Cardiac septum (tissue), 1 donor: Measurements from ENCODE around the gene LMNB1. TPM values are rescaled to one million over a fixed set of nuclear protein-coding genes. Genes with fewer than 3 reads are reported as not detected.
"Not testable (repeated sequence)": the region's sequence is repeated elsewhere in the genome, so short reads cannot be mapped to it uniquely, and the experiment has no call there.

Experiments
- DNase-seq: peaks from one replicate; pipeline ENCODE4 v3.0.0-alpha.2; 2020; ENCODE audit warnings: low spot score
- intact Hi-C: fragments of 100-400 bp; cut with DNase I; formaldehyde crosslinking; loops from one replicate; pipeline ENCODE4 v1.14.0; 2022
- total RNA-seq: library from RNA; stranded (reverse); fragmentation: NEBNext Ultra II Directional; extraction: Animal tissue kit (Norgen Biotek cat#: 25700); gene quantifications from one replicate; pipeline ENCODE4 v1.2.1, GENCODE V29; 2021
- donor health status: DM: no; HTN: no; CAD: no.

LMNB1 gene
- total RNA-seq, 1 donor from 2014 or later, result 3.0 TPM

DNA sequence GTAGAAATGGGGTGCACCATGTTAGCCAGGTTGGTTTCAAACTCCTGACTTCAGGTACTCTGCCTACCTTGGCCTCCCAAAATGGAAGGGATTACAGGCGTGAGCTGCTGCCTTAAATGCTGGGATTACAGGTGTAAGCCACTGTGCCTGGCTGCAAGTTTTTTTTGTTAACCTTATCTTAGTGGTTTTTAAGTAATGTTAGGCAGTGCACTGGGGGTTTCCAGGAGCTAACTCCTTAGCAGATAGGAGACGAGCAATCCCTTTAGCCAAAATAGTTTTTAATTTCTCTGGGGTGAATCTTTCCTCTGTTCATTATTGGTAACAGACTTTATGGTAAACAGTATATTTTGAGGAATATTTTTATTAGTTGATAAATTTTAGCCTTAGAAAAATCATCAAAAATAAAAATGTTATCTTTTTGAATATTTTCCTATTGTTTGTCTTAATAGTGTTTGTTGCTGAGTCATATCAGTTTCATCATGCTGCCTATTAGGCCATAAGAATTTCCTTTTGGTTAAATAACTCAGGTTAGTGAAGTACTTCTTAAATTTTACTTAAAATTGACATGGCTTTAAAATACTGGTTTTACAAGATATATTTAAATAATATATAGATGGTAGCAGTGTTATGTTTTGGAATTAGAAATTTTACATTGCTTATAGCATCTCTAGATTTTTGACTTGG lies 37.9 kb downstream of the LMNB1 start:
- intact Hi-C loops, result no loop called here
- no peak for DNase-seq

DNA sequence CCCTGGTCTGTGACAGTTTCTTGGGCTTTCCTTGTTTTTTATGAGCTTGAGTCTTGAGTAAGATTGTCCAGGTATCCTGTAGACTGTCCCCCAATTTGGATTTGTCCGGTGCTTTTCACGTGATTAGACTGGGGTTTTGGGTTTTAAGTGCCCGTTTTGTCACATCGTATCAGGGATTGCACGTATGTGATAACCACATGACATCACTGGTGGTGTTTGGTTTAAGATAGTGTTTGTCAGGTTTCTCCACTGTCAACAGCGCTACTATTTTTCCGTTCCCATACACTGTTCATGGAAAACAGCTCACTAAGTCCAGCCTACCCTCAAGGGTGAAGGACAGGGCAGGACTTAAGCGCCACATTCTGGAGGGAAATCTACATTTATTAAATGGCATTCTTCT lies 39.7 kb downstream of the LMNB1 start:
- DNase-seq, result no peak
- intact Hi-C loops, result no loop called here

DNA sequence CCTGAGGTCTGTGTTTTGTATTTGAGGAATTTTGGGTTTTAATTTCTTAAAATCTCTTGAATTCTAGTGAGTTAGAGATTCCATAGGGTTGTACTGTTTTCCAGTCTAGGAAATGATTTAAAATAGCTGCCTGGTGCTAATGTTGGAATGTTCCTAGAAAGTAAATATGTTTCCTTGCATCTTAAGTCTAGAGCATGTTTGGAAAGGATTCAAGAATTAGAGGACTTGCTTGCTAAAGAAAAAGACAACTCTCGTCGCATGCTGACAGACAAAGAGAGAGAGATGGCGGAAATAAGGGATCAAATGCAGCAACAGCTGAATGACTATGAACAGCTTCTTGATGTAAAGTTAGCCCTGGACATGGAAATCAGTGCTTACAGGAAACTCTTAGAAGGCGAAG lies 41.8 kb downstream of the LMNB1 start:
- intact Hi-C loops, result no loop called here
- DNase-seq, result no peak

DNA sequence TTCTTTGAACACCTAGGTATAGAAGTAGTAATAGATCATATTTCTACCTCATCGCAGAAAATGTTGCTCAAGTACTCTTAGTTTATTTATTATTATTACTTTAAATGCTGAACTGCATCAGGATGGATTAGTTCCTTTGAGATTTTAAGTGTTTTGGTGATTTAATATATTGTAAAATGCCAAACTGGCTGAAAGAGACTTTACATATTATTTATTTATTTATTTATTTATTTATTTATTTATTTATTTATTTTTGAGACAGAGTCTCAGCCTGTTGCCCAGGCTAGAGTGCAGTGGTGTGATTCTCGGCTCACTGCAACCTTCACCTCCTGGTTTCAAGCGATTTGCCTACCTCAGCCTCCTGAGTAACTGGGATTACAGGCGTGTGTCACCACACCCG lies 42.3 kb downstream of the LMNB1 start:
- intact Hi-C loops, result no loop called here

DNA sequence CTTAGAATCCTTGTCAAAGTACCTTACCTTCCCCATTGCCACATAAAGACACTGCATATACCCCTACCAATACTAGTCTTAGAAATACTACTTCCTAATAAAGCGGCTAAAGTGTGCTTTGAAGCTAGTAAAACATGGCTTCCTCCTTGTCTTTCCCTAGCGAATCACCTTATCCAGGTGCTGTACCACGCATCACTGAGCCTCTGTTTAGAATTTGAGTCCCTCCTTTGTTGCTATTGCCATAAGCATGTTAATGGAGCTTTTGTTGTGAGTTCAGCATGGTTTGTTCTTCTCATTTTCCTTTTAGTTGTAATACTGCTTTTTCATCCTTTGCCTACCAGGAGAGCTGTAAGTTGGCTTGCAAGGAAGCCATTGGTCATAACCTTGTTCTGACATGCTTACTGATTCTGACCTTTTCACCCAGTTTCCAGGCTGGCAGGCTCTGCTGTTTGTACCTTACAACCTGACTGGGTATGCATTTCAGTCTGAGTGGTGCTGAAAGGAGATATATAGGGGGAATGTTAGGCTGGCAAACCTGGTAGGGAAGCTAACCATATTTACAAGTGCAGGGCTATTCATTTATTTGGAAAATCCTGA lies 49.8 kb downstream of the LMNB1 start:
- intact Hi-C loops, result no loop called here
- DNase-seq, result no peak

More for the DNA sequence above, 42.3 kb downstream of the LMNB1 start:
- no peak for DNase-seq

DNA sequence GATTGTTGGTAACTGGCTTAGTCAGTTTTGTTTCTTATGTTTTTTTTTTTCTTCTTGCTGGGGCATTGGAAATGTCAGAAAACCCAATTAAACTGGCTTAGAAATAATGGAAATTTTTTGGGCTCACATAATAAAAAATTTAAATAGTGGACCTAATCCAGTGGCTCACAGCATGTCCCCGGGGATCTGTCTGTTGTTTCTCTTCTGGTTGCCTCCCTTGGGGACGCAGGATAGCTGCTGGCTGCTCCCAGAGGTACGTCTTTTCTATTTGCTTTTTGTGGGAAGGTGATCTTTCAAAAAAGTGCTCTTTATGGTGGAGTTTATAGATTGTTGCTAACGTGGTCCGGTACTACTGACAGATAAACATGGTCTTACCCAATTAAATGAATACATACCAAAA lies 52.2 kb downstream of the LMNB1 start:
- intact Hi-C loops, result no loop called here
- no peak for DNase-seq

DNA sequence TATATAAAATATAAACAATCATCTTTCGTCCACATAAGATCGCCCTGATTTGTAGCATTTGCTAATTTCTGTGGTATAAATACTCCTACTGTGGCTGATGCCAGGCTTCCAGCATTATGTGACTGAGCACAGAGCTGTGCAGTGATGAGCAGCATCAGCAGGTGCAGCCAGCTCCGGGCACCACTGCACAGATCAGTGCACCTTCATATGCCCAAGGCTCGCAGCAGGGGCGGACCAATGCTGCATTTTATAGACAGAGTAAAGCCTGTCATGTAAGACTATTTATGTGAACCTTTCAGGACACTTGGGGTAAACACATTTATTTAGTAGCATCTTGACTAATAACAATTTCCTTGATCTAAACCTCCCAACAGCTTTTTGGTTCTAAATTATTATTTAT lies 53.1 kb downstream of the LMNB1 start:
- intact Hi-C loops, result no loop called here
- no peak for DNase-seq

DNA sequence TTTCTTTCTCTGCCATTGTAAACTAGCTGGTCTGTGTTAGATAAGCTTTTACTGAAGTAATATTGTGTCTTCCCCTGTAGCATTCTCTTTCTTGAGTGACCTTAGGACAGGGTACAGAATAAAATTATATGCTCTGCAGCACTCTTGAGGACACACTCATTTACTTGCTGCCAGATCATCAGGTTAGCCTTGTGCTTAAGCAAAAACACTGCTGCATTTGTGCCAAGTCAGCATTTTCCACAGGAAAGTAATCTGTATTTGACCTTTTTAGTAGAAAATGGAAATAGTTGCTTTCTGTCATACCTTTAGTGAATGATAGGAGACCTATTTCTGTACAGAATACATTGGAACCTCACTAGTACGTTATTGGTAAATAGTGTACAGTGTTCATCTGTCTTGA lies 54.2 kb downstream of the LMNB1 start:
- DNase-seq, result no peak
- intact Hi-C loops, result no loop called here

DNA sequence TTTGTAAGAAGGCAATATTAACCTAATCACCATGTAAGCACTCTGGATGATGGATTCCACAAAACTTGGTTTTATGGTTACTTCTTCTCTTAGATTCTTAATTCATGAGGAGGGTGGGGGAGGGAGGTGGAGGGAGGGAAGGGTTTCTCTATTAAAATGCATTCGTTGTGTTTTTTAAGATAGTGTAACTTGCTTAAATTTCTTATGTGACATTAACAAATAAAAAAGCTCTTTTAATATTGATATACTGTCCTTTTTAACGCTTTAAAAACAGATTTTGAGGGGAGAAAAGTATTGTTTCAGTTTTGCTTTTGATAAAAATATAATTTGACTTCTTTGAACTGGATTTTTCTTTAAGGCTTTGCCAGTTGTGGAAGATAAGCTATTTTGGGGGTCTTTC lies 59.8 kb downstream of the LMNB1 start:
- intact Hi-C loops, result loop anchor here (5.0 kb wide), 1 partner anchor 656 kb away; no protein-coding TSS in a partner anchor
- no peak for DNase-seq

DNA sequence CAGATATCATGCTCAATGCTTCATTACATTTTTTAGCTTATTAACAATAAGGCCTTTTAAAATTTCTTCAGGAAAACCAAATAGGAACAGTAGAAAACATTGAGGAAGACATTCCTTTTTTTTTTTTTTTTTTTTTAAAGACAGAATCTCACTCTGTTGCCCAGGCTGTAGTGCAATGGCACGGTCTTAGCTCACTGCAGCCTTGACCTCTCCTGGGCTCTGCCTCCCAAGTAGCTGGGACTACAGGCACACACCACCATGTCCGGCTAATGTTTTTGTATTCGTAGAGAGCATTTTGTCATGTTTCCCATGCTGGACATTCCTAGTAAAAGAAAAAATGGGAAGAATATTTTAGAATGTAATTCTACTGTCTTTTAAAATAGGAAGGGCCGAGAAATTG lies 60.3 kb downstream of the LMNB1 start:
- DNase-seq, result no peak
- intact Hi-C loops, result loop anchor here (5.0 kb wide), 1 partner anchor 655 kb away; no protein-coding TSS in a partner anchor

DNA sequence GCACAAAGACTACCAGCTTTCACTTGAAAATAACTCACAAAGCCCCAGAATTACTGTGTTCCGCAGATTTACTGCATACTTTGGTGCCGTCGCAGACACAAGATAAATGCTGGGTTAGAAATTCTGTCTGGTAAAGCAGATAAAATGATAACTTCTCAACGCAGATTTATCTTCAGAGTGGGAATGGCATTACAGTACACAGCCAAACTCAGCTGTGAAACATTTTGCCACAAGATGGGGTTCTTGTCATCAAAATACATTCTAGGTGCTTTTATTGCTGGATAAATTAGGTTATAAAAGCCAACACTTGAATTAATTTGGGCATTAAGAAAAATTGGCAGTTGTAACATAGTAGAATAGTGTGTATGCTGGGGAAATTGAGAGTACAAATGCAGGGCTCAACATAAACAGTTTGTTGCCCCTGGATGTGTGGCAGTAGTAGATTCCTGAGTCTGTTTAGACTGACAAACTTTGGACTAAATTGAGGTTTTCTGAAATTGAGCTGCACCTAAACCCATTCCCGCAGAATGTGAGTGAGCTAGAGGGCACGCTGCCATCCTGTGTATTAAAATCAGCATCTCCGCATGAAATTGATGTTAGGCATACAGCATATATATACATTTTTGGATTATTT lies 61.1 kb downstream of the LMNB1 start:
- DNase-seq, result no peak
- intact Hi-C loops, result loop anchor here (5.0 kb wide), 1 partner anchor 654 kb away; no protein-coding TSS in a partner anchor

DNA sequence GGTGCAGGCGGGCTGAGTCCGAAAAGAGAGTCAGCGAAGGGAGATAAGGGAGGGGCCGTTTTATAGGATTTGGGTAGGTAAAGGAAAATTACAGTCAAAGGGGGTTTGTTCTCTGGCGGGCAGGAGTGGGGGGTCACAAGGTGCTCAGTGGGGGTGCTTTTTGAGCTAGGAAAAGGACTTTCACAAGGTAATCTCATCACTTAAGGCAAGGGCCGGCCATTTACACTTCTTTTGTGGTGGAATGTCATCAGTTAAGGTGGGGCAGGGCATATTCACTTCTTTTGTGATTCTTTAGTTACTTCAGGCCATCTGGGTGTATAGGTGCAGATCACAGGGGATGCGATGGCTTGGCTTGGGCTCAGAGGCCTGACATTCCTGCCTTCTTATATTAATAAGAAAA lies 62.5 kb downstream of the LMNB1 start:
- not testable (repeated sequence) for DNase-seq
- intact Hi-C loops, result loop anchor here (5.0 kb wide), 1 partner anchor 653 kb away; no protein-coding TSS in a partner anchor

DNA sequence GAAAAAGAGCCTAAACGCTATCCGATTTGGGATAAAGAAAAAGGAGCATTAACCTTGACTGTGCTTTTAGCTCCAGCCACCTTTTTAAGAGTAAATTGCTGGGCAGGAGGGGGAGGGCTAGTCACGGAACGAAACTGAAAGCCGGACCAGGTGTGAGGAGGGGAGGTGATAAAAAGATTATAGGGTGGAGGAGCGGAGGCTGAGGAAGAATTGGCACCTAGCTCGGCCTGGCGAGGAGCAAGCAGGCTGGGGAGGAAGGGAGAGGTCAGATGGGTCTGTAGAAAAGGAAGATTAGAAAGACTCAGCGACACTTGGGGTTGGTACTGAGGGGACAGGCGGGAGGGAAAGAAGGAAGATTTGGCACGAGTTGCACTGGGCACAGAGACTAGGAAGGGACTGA lies 66.4 kb downstream of the LMNB1 start:
- intact Hi-C loops, DNase-seq: not testable (repeated sequence)

DNA sequence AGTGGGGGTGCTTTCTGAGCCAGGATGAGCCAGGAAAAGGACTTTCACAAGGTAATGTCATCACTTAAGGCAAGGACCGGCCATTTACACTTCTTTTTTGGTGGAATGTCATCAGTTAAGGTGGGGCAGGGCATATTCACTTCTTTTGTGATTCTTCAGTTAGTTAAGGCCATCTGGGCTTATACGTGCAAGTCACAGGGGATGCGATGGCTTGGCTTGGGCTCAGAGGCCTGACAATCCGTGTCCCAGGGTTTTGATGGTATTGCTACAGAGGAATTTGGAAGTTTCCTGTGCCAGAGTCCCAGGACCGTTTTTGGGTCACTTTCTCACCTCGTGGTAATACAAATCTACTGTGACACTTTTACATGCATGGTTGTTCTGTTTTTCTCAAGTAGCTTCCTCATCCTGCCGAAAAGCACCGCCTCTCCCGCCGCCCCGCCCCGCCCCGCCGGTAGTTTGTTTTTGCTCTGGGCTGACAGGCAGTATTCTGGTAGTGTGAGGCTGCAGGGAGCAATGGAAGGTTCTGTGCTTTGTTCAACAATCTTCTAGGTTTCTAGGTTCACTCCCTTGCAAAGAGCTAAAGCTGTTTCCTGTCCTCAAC lies 68.6 kb downstream of the LMNB1 start:
- intact Hi-C loops, result loop anchor here (5.0 kb wide), 1 partner anchor 197 kb away; no protein-coding TSS in a partner anchor
- DNase-seq, result peak; percentile 91

DNA sequence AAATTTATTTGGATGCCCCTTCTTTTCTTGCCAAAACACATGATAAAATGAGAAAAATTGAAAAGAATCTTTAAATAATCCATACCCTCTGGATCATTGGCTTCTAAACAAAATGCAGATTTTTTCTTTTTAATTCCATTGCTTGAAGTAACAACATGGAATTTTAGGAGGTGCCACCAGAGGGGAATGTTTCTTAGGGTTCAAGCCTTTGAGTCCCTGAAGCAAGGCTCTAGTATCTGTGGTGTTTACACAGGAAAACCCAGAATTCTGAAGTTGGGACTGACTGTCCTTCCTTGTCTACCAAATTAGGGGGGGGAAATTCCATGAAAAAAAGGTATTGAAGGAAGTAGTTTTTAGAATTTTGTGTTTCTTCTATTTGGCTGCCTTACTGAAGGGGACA lies 69.4 kb downstream of the LMNB1 start:
- DNase-seq, result no peak
- intact Hi-C loops, result loop anchor here (5.0 kb wide), 1 partner anchor 196 kb away; no protein-coding TSS in a partner anchor

DNA sequence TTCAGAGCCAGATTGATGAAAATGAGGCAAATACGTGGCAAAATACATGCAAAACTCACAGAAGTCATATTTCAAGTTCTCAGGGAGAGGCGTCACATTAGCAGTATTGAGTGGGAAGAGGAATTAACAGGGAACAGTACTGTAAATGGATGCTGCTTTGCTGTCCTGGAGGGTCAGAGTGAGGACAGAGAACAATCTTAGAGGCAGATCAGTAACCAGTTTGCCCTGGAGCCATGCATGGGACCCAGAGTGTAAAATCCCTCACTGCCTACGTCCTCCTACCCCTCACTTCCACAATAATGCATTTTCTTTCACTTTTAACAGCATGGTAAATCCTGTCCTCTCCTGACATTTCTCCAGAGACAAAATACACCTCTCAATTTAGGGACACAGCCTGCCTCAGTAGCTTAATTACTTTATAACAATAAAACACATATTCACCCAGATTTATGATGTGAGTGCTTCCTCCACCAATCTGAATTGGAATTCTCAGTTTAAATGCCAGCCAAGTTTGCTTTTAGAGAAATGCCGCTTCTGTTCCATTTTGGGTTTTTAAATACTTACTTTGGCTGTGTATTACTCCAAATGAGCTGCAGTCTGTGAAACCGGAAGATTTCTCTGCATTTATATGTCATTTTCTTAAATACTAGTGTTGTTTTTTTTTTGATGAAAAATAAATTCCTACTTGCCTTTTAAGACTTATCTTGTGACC lies 70.0 kb downstream of the LMNB1 start:
- DNase-seq, result no peak
- intact Hi-C loops, result loop anchor here (5.0 kb wide), 1 partner anchor 195 kb away; no protein-coding TSS in a partner anchor

DNA sequence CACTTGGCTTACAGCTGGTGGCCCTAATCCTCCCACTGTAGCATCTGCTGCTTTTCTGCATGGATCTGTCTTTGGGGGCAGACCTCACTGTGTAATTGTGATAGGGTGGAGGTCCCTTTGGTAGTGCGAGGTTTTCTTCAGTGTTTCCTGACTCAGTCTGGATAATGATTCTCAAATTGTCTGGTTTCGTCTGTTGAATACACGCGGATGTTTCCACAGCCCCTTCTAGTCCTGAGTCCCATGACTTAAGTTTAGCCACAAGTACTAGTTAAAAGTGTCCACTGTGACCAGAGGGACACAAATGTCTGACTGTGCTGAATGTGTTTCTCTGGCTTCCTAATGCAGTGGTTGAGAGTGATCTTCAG lies 70.5 kb downstream of the LMNB1 start:
- DNase-seq, result no peak
- intact Hi-C loops, result loop anchor here (5.0 kb wide), 1 partner anchor 195 kb away; no protein-coding TSS in a partner anchor

DNA sequence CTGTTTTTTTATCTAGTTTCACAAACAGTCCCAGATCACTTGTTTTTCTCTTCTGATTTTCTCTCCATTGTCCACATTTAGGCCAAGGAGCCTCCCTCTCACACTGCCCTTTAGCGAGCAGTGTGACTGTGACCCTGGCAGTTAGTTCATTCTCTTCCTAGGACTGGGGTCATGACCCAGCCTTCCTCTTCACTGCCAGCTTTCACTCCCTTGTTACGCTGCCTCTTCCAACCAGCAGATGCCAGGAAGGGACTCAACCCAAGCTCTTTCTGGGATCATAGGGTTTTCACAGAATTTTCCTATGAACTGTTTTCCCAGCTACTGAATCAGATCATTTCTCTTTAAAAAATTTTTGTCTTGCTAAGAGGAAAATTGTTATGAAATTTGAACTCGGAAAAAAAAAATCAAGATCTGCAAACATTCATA lies 70.9 kb downstream of the LMNB1 start:
- DNase-seq, result no peak
- intact Hi-C loops, result loop anchor here (5.0 kb wide), 1 partner anchor 194 kb away; no protein-coding TSS in a partner anchor

DNA sequence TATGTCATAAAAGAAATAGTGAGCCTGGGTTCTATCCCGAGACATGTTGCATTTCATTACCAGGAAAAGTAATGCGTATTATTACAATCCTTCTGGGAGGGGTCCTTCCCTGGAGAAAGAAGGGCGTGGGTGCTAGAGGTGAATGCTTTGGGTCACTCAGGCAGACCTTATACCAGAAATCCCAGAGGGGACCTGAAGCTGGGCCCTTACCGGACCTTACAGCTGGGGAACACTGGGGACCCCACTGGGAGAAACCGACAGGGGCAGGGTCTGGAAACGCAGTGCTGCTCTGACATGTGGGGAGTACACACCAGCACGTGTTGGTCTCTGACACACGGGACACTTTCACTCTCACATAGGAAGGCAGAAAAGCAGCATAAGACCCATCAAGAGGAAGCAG lies 71.3 kb downstream of the LMNB1 start:
- intact Hi-C loops, result loop anchor here (5.0 kb wide), 1 partner anchor 194 kb away; no protein-coding TSS in a partner anchor
- no peak for DNase-seq
